GOT3 (cell line): ENCODE measurements around the gene HACE1.

Experiments
- DNase-seq: peaks from one replicate; lab custom pipeline; 2025; ENCODE audit warnings: mixed read lengths; lab: John Stamatoyannopoulos, UW

The HACE1 gene

DNA sequence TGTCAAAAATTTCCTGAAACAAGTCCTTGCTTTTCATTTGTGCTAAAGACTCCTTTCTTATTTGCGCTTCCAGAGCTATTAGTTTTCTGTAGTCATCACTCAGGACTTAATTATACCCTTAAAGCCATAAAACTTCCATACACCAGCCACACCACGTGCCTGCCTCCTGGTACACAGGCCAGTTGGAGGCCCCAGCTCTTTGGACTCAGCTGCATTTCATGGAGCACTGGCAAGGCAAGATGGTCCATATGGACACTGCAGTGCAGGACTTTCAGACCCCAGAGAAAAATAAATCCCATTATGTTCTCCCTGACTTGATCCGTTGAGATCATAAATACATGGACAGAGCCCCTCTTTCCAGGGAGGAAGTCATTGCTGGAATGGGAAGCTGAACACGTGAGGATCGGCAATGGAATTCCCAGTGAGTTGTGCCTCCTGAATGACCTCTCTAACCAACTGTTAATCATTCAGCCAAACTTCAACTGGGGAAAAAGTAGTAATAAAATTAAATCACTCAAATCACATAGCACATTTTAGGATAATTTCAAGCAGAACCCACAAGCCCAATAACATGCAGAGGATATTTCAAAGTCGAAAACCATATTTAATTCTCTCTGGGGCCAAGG, 173.1 kb downstream of the HACE1 start:
- no peak for DNase-seq

GRCh38 chr6:104685871-104686549, 173.7 kb downstream of the HACE1 start:
- DNase-seq, result no peak

DNA sequence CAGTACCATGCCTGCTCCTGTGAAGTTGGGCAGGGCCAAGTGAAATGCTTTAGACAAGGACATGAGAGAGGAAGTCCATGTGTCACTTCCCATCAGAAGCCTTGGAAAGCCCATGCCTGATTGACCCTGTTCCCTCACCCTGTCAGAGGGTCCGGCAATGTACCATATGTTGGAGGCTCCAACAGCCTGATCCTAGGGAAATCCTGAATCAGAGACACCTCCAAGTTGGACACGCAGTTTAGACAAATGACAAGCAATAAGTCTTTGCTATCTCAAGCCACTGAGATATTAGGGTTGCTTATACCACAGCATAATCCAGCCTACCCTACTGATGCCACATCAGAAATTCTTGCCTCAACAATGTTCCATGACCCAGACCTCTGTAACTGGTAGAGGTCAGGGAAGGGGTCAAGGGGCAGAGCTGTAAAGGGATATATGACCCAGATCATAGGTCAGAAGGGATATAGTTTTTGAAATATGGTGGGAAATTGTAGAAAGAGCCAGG, 174.8 kb downstream of the HACE1 start:
- DNase-seq, result no peak

DNA sequence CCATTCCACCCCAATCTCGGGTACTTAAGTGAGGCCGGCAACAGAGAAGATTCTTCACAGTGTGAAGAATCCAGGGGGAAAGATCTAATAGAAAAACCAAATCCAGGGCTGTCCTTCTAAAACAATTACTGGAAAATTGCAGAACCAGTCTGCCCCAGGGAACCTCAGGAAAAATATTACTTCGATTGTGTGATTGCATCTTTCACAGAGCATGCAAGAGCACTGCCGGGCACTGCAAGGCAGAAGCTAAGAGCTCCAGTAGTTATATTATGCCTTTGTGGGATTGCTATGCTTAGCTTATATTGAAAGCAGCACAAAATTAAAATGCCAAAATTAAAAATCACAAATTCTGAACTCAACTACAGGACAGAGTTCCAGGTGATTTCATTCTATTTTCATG, 175.9 kb downstream of the HACE1 start:
- DNase-seq, result no peak

GRCh38 chr6:104682722-104683643, 176.7 kb downstream of the HACE1 start:
- DNase-seq, result no peak

- DNase-seq, result no peak
Measured at GRCh38 chr6:104680539-104680938, 179.2 kb downstream of the HACE1 start.

DNA sequence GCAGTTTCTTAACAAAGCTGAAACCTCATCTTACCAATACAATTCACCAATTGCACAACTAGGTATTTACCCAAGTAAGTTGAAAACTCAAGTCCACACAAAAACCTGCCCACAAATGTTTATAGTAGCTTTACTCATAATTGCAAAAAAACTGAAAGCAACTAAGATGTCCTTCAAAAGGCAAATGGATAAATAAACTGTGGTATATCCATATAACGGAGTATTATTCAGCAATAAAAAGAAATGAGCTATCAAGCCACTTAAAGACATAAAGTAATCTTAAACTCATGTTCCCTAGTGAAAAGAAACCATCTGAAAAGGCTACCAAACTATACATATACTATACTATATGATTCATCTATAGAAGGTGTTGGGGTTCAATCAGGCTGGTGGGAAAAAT, 179.7 kb downstream of the HACE1 start:
- DNase-seq, result no peak
